Measurements from ENCODE around the gene CERS5. TPM values are rescaled to one million over a fixed set of nuclear protein-coding genes. Genes with fewer than 3 reads are reported as not detected.

The CERS5 gene
- total RNA-seq, 4 donors from 2014 or later: 29.4 to 45.1 (median 38.9) TPM

DNA sequence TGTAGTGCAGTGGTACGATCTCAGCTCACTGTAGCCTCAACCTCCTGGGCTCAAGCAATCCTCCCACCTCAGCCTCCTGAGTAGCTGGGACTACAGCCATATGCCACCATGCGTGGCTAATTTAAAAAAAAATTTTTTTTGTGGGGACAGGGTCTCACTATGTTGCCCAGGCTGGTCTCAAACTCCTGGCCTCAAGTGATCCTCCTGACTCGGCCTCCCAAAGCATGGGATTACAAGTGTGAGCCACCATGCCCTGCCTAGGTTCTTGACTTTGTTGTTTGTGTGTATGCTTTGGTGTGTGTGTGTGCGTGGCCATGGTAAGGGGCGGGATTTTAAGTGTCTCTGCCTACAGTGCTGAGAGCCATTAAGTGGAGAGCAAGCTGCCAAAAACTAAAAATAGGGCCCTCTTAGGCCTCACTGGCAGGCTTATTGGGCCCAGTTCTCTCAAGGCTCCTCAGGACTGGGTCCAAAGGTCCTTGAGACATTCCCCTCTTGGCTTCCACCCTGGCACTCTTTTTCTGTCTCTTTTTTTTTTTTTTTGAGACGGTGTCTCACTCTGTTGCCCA lies 50.0 kb downstream of the CERS5 start:
- Histone ChIP-seq H3K36me3 (peaks cover 44% of the 10 kb centered on the region), H3K27ac (no peak overlapping the region), H3K4me1 (peaks cover 30% of the 10 kb centered on the region), H3K27me3 (no peaks in the 10 kb centered on the region), H3K4me3 (no peak overlapping the region), H3K9me3 (no peaks in the 10 kb centered on the region)
- TF ChIP-seq, protein P1, sequence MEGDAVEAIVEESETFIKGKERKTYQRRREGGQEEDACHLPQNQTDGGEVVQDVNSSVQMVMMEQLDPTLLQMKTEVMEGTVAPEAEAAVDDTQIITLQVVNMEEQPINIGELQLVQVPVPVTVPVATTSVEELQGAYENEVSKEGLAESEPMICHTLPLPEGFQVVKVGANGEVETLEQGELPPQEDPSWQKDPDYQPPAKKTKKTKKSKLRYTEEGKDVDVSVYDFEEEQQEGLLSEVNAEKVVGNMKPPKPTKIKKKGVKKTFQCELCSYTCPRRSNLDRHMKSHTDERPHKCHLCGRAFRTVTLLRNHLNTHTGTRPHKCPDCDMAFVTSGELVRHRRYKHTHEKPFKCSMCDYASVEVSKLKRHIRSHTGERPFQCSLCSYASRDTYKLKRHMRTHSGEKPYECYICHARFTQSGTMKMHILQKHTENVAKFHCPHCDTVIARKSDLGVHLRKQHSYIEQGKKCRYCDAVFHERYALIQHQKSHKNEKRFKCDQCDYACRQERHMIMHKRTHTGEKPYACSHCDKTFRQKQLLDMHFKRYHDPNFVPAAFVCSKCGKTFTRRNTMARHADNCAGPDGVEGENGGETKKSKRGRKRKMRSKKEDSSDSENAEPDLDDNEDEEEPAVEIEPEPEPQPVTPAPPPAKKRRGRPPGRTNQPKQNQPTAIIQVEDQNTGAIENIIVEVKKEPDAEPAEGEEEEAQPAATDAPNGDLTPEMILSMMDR (IDR thresholded peaks at IDR 0.05): no peak
- TF ChIP-seq EP300 (IDR thresholded peaks at IDR 0.05) (no peak), POLR2AphosphoS5 (IDR thresholded peaks at IDR 0.05) (no peak), POLR2A (IDR thresholded peaks at IDR 0.05) (no peak)
- no peak for DNase-seq (ENCODE audit: low spot score in 2 of 2)
- WGBS: 84% methylated on average over 6 of the region's 6 CpGs

DNA sequence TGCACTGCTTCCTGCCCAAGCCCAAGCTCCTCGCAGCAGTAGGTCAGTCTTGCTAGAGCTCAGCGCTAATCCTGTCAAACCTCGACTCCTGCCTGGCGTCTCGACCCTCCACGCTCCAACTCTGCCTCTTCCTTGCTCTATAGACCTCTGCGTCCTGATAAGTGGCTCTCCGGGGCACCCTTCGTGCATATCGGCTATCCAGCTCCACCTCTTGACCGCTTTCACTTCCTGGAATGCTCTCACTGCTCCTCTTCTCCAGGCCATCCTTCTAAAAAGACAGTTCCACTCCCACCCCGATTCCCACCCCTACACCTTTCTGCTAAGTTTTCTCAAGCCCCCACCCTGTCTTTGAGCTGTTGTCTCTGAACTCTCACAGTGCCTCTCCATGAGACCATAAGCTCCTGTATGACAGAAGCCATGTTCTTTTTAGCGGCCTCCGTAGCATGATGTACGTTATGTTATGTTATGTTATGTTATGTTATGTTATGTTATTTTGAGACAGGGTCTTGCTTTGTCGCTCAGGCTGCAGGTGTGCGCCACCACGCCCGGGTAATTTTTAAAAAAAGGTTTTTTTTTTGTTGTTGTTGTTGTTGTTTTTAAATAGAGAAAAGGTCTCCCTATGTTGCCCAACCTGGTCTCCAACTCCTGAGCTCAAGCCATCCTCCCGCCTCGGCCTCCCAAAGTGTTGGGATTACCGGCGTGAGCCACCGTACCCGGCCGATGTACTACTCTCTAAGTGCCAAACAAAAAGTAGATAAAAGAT lies 54.5 kb downstream of the CERS5 start:
- DNase-seq (ENCODE audit: low spot score in 2 of 2): no peak

DNA sequence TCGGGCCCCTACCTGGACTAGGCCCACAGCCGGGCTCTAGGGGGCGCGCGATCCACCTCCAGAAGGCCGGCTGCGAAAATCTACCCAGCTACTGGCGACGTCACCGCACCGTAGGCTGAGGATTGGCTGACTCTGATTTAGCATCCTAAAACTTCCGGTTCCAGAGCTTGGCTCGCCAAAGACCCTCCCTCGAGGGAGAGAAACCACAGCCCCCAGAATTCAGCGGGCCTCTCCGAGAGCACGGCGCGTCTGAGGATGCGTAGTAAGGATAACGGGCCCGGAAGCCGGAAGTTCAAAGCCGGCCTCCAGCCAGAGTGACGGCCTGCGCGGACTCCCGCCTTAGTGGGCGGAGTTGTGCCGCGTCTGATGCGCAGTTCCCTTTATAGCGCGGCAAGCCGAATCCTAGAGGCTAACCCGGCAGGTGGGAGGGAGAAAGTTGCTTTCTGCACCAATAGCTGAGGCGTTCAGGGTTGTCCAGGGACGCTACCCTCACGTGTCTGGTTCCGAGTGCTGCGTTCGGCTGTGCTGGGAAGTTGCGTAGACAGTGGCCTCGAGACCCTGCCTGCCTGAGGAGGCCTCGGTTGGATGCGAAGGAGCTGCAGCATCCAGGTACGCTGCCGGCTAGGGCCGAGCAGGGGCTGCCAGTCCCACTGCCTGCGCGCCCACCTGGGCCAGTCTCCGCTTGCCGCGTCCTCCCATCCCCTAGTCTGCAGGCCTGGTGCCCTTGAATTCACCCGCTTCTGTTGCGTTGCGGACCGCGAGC lies 55.3 kb downstream of the CERS5 start, which contains the start of gene COX14:
Gene COX14 (plus strand): TSS at position 544 of the 763 bp plus-strand sequence. CDS start 7,808 bp downstream, outside the sequence.
- TF ChIP-seq EP300 (IDR thresholded peaks at IDR 0.05) (no peak), POLR2AphosphoS5 (IDR thresholded peaks at IDR 0.05) (peak; percentile 84 to 94 (median 88)), POLR2A (IDR thresholded peaks at IDR 0.05) (peak; percentile 93 to 96)
- TF ChIP-seq, protein P1 (IDR thresholded peaks at IDR 0.05): peak in 1 of 2 donors; percentile 98
- Histone ChIP-seq H3K27ac (peak within 1 kb of the TSS; percentile 96), H3K36me3 (peaks cover 6% of the 10 kb centered on the region), H3K4me3 (peak within 1 kb of the TSS; percentile 77), H3K4me1 (peaks cover 53% of the 10 kb centered on the region), H3K9me3 (no peaks in the 10 kb centered on the region), H3K27me3 (no peaks in the 10 kb centered on the region)
- WGBS: under 1% methylated on average over 43 of the region's 59 CpGs
- DNase-seq (ENCODE audit: low spot score in 2 of 2): peak; percentile 99

More for the DNA sequence above, 54.5 kb downstream of the CERS5 start:
- Histone ChIP-seq H3K4me3 (peak overlapping the region; percentile 77), H3K27me3 (no peaks in the 10 kb centered on the region), H3K36me3 (peaks cover 6% of the 10 kb centered on the region), H3K4me1 (peaks cover 53% of the 10 kb centered on the region), H3K27ac (peak overlapping the region; percentile 96), H3K9me3 (no peaks in the 10 kb centered on the region)
- TF ChIP-seq, protein P1 (IDR thresholded peaks at IDR 0.05): no peak
- no peak for TF ChIP-seq EP300 (IDR thresholded peaks at IDR 0.05)
- no peak for TF ChIP-seq POLR2AphosphoS5 (IDR thresholded peaks at IDR 0.05)
- TF ChIP-seq POLR2A (IDR thresholded peaks at IDR 0.05): no peak
- WGBS: 26% methylated on average over 25 of the region's 26 CpGs

DNA sequence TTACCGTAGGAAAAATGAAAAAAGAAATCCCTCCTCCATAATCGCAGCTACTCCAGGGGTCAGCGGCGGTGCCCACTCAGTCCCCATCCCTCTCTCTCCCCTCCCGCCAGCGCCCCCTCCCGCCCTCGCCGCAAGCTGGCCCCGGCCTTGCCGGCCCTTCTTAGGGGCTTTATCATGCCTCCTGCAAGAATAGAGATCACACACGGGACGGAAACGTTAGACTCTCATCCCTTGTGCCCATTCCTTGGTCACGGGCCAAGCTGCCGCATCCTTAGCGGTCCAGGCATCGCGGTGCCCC lies 55.8 kb downstream of the CERS5 start:
- 14% methylated on average over 7 of the region's 19 CpGs for WGBS
- no peak for DNase-seq (ENCODE audit: low spot score in 2 of 2)
- TF ChIP-seq, protein P1 (IDR thresholded peaks at IDR 0.05): peak in 1 of 2 donors; percentile 76
- TF ChIP-seq POLR2A (IDR thresholded peaks at IDR 0.05): no peak
- no peak for TF ChIP-seq EP300 (IDR thresholded peaks at IDR 0.05)
- Histone ChIP-seq H3K4me1 (peaks cover 49% of the 10 kb centered on the region), H3K4me3 (peak overlapping the region; percentile 16), H3K36me3 (peaks cover 3% of the 10 kb centered on the region), H3K9me3 (no peaks in the 10 kb centered on the region), H3K27ac (peak overlapping the region; percentile 80), H3K27me3 (no peaks in the 10 kb centered on the region)
